Bone marrow (tissue), 2 donors: ENCODE data around the gene C9orf153.
A peak's percentile ranks its signal among the peaks of the same experiment; 100 is the strongest.
"Not testable (repeated sequence)": the region's sequence is repeated elsewhere in the genome, so short reads cannot be mapped to it uniquely, and the experiment has no call there.

Experiments
- DNase-seq, 2 donors: peaks; one replicate each; lab custom pipeline; 2025; lab: John Stamatoyannopoulos, UW

Gene C9orf153

GRCh38 chr9:86263876-86264275 lies 4.4 kb upstream of the C9orf153 start:
- no peak for DNase-seq

- DNase-seq = no peak
Observed at GRCh38 chr9:86262492-86262891, 3.0 kb upstream of the C9orf153 start.

DNA sequence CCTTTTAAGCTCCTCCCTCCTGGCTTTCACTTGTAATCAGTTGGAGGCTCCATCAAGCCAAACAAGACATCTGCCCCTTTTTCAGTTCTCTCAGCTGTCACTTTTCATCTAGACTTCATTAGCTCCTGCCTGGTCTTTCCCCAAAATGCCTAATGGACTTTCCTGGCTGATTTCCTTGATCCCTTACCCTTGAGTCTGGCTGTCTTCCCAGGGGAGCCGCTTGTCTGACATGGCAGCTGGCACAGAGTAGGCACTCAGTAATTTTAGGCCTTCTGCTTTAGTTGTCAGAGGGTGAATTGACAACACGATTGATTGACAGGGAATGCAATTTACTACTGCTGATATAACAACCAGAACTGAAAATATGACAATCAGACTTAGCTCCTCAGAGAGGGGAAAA lies 2.1 kb downstream of the C9orf153 start:
- no peak for DNase-seq

DNA sequence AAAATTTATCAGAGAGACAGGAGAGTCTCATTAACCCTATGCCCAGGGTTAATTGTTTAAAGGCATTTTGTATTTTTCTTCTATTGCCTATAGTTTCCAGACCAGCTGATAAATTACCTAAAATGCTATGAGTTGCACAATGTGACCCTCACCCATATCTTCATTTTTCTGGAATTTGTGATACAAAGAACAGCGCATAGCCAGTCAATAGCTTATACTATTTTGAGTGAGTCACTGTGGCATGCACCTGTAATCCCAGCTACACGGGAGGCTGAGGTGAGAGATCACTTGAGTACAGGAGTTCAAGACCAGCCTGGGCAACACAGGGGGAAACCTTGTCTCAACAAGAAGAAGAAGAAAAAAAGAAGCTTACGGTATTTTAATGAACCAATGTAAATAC lies 2.8 kb downstream of the C9orf153 start:
- DNase-seq = no peak

- no peak for DNase-seq
Observed at GRCh38 chr9:86253577-86253976, 5.9 kb downstream of the C9orf153 start.

DNA sequence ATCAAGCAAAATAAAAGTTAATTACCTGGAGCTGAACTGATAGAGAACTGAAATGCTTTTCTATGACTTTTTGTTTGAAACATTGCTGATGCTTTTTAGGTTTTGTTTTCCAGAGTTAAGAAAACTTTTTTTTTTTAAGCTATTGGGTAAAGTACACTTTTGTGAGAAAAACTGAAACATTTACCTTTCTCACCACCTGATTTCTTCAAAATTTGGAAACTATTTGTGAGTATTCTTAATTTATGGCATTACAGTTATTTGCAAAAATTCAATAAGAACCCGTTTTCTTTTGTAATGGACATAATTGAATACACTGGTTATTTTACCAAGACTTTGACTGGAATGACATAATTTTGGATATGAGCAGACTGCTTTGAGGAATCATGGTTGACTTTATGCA lies 6.6 kb downstream of the C9orf153 start:
- no peak for DNase-seq

DNA sequence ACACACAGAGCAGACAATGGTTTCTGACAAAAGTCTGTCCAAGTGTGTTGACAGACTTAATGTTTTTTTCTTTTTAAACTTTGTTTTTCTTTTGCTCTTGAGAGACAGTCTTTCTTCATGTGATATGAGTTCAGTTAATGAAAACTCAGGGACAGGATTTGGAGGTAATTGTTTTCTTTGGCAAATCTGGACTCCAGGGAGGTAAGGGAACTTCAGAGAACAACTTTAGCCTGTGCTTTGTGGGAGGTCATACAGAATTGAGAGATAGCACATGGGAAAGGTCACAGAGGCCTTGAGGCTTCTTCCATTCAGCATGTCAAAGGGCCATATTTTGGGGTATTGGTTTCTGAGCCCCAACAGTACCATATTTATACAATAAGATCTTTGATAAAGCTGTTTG lies 9.3 kb downstream of the C9orf153 start:
- no peak for DNase-seq

DNA sequence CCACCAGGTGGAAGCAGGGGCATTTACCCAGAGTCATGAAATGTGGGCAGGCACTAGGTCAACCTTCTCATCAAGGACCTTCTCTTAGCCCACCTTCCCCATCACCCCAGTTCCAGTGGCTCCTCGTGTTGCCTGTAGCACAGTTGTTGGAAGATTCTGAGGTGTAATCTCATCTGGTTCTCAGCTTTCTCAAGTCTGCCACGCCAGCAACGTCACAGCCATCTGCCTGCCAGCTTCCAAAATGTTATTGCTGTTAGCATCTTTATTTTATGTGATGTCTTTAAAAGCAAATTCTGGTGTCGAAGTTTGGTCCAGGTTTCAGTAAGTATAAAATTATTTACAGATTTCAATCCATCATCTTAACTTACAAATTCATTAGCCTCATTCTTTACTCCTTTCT lies 10.7 kb downstream of the C9orf153 start:
- no peak for DNase-seq

DNA sequence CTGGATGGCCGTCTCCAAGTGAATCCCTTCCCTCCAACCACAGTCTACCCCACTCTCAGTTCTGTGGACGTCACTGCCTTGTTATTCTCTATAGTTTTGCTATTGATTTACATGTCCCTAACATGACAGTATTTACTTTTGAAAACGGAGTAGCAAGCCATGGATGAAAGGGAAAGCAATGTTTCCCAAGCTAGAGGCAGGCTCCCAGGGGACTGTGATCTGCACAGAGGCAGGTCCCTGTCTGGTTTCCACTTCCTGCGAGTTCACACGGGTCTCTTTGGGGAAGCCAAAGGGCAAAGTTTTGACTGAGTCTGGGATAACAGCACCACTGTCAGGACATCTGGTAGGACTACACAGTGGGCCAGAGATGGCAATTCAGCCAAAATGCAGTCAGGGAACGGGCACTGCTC lies 12.7 kb downstream of the C9orf153 start:
- DNase-seq = no peak

DNA sequence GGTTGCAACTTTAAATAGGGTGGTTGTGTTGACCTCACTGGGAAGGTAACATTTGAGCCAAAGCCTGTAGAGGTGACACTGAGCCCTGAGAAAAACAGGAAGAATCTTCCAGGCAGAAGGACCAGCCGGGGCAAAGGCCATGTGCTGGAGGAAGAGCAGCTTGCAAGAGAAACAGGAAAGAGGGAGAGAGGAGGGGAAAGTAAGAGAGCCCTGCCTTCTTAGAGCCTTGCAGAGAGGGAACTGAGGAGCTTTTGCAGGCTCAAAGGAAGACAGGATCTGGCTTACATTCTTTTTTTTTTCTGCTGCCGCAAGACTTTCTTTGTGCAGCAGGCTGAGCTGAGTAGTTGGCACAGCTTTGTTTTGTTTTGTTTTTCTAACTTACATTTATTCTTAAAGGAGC lies 17.4 kb downstream of the C9orf153 start:
- DNase-seq = no peak

- DNase-seq = no peak
Observed at GRCh38 chr9:86241216-86241615, 18.2 kb downstream of the C9orf153 start.

- no peak for DNase-seq
Observed at GRCh38 chr9:86238861-86239770, 20.3 kb downstream of the C9orf153 start.

GRCh38 chr9:86230858-86231257 lies 28.6 kb downstream of the C9orf153 start:
- no peak for DNase-seq

DNA sequence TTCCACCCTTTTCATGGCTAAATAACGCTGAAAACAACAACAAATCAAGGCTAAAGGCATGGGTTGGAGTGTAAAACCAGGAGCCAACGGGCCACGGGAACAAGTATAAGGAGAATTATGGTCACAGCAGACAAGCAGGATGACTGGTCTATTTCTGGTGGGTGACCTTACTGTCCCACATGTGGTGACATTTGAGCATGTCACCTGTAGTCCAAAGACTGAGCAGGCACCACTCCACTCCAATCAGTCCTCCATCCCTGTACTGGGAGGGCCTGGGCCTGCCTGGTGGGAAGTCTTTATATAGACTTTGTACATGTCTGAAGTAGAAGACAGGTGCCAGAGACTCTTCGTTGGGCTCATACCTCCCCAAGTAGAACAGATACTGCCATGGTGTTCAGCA lies 36.8 kb downstream of the C9orf153 start:
- no peak for DNase-seq

DNA sequence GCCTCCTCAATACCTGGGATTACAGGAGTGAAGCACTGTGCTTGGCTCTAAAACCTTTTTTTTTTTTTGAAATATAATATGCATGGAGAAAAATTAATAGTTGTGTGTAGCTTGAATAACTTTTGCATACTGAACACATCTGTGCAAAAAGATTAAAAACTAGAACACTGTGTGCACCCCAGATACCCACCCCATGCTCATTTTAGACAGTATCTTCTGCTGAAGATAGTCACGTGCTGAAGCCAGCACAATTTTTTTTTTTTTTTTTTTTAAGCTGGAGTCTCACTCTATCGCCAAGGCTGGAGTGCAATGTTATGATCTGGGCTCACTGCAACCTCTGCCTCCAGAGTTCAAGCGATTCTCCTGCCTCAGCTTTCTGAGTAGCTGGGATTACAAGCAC lies 39.9 kb downstream of the C9orf153 start:
- no peak for DNase-seq

GRCh38 chr9:86217076-86217755 lies 42.2 kb downstream of the C9orf153 start:
- no peak for DNase-seq

DNA sequence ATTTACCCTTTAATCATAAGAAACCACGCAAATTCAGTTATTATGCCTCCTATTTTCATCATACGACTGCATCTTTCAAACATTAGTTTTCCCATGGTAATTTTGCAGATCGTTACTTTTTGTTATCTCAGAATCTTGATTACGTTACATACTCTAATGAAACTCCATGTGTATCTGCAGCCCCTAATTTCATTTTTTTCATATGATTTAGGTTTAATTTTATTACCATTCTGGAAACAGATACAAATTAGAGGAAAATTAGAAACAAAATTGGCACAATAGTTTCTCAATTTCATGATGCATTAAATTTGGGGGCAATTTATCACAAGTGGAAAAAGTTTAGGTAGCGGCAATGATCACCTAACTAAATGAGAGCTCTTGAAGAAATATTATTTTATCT lies 52.3 kb downstream of the C9orf153 start:
- no peak for DNase-seq

- peak in 1 of 2 donors; percentile 37 for DNase-seq
Observed at GRCh38 chr9:86202338-86202882, 57.0 kb downstream of the C9orf153 start.

- no peak for DNase-seq
Observed at GRCh38 chr9:86201474-86202337, 57.8 kb downstream of the C9orf153 start.

DNA sequence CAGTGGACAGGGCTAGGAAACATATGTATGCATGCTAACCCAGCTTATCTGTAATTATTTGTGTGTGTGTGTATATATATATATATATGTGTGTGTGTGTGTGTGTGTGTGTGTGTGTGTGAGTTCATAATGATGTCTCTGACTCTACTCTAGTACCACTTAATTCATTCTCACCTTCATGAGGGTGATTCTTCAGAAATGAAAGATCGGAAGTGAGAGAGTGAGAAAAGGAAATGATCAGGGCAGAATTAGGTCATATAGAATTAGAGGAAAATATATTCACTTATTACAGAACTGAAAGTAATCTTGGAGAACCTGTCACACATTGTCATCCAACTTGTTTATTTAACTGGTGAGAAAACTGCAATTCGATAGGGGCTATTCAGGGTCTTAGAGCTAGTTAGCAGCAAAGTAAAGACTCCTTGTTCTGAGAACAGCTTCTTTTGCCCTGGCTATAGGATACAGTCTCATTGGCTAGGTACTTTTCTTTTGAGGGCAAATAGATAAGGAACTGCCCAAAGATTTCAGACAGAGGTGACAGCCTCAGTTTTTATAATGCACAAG lies 58.8 kb downstream of the C9orf153 start:
- DNase-seq = no peak

GRCh38 chr9:86193088-86193487 lies 66.4 kb downstream of the C9orf153 start:
- no peak for DNase-seq

- DNase-seq = not testable (repeated sequence)
Observed at GRCh38 chr9:86190700-86191099, 68.8 kb downstream of the C9orf153 start.
